ENCODE measurements around the gene MOGAT1. TPM values are rescaled to one million over a fixed set of nuclear protein-coding genes. Genes with fewer than 3 reads are reported as not detected.

MOGAT1 gene
- total RNA-seq, 1 experiment from 2014 or later, result not detected

GRCh38 chr2:222733846-222734702, 62.6 kb downstream of the MOGAT1 start:
- Histone ChIP-seq H2AFZ (ENCODE audit: low read length) (no peak overlapping the region), H3K79me1 (ENCODE audit: insufficient read depth, low read depth, low read length, poor library complexity, severe bottlenecking) (no peaks in the 10 kb centered on the region)
- no peak overlapping the region for H3K27ac Mint-ChIP-seq

More at GRCh38 chr2:222733846-222734702, 62.6 kb downstream of the MOGAT1 start:
- Histone ChIP-seq H4K91ac (ENCODE audit: insufficient read length, low read depth, low read length) (no peak overlapping the region), H3K9ac (ENCODE audit: extremely low read depth, insufficient read length, low read length) (no peak overlapping the region), H3K79me2 (ENCODE audit: insufficient read depth, low read length) (no peaks in the 10 kb centered on the region), H2BK15ac (ENCODE audit: low read depth, low read length) (no peak overlapping the region), H3K4me1 (ENCODE audit: insufficient read depth, low read length) (no peaks in the 10 kb centered on the region), H4K20me1 (ENCODE audit: control insufficient read depth, insufficient read depth, insufficient read length) (no peaks in the 10 kb centered on the region), H3K56ac (ENCODE audit: insufficient read length, low read depth, low read length) (no peak overlapping the region), H4K5ac (ENCODE audit: insufficient read length, low read depth, low read length) (no peak overlapping the region), H3T11ph (ENCODE audit: low read length) (no peak overlapping the region), H3K4ac (ENCODE audit: low read depth, low read length) (no peak overlapping the region), H3K4me2 (ENCODE audit: insufficient read depth, insufficient read length, low read length) (no peak overlapping the region), H4K8ac (replicated peaks; ENCODE audit: insufficient read length, low read depth, low read length) (no peak overlapping the region), H2BK120ac (ENCODE audit: low read depth, low read length, poor library complexity, severe bottlenecking) (no peak overlapping the region), H2BK5ac (ENCODE audit: insufficient read length, low read length) (no peak overlapping the region), H3K18ac (ENCODE audit: insufficient read length, low read depth, low read length) (no peak overlapping the region), H3K14ac (ENCODE audit: insufficient read depth, low read length) (peak overlapping the region; percentile 73; the same call in 1 of the 2 replicates), H3K9me3 (ENCODE audit: control insufficient read depth, low read depth, low read length) (no peaks in the 10 kb centered on the region), H3K23ac (ENCODE audit: insufficient read length, low read depth, low read length) (no peak overlapping the region), H2BK20ac (ENCODE audit: low read depth, low read length, poor library complexity, severe bottlenecking) (no peak overlapping the region), H2AK5ac (ENCODE audit: insufficient read length, low read length) (no peak overlapping the region), H3K23me2 (ENCODE audit: insufficient read length, low read depth, low read length, poor library complexity, severe bottlenecking) (no peaks in the 10 kb centered on the region), H3K27me3 (ENCODE audit: insufficient read depth, low read length) (no peaks in the 10 kb centered on the region), H3K27ac (ENCODE audit: insufficient read length, low read depth, low read length) (no peak overlapping the region), H2BK12ac (ENCODE audit: insufficient read length, low read depth, low read length) (no peak overlapping the region)
- no peaks in the 10 kb centered on the region; a peak in 2 of 5 replicates for H3K9me3 Mint-ChIP-seq
- no peak for DNase-seq
- H3K27me3 Mint-ChIP-seq (ENCODE audit: low read depth), result no peaks in the 10 kb centered on the region; the same call in 1 of the 2 replicates
- TF ChIP-seq CTCF (conservative IDR thresholded peaks at IDR 0.05), result no peak
- WGBS (ENCODE audit: extremely low coverage, insufficient read length, low lambda C conversion rate), result no CpG with 5 or more reads among the region's 10 CpGs
- 0 out of 7 replicates have a peak, but pooled peaks cover 0 to 3% (median 0%) of the 10 kb centered on the region in 3 experiments for H3K36me3 Mint-ChIP-seq (ENCODE audit: insufficient read depth in 1 of 3, low read depth in 3 of 3)
- no peak overlapping the region for H3K4me3 Mint-ChIP-seq
- peaks cover 14 to 16% of the 10 kb centered on the region in 2 experiments for H3K4me1 Mint-ChIP-seq

Data from H9 (cell line).